Measurements from ENCODE around the gene ASIC1.

The ASIC1 gene

DNA sequence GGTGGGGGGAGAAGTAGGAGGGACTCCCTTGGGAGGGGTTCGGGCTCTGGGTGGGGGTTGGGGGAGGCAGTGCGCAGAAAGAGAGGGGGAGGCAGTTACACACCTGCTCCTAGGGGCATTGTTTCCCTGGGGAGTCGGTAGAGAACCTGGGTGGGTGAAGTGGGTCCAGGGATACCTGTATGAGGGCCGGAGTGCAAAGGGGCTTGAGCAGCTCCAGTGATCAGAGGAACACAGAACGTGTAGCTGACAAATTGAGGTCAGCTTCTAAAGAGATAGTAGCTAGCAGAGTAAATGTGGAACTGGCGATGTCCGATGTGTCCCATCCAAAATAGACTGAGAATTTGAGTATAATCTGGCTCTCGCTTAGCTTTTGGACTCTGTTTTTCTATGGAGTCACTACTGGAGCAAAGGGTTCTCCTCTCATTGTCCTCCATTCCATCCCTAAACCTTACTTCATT lies 28.2 kb downstream of the ASIC1 start:
- DNase-seq = no peak

DNA sequence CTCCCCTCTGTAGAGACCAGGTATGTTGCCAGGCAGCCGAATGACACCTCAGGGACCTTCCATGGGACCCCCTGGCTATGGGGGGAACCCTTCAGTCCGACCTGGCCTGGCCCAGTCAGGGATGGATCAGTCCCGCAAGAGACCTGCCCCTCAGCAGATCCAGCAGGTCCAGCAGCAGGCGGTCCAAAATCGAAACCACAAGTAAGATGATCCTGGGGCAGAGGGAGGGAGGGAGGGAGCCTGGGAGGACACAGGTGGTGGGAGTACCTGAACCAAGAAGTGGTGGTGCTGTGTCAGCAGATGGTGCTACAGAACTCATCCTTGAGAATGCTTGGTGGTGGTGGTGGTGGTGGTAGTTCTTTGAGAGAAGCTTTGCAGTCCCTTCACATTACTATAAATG lies 28.8 kb downstream of the ASIC1 start:
- DNase-seq = no peak

DNA sequence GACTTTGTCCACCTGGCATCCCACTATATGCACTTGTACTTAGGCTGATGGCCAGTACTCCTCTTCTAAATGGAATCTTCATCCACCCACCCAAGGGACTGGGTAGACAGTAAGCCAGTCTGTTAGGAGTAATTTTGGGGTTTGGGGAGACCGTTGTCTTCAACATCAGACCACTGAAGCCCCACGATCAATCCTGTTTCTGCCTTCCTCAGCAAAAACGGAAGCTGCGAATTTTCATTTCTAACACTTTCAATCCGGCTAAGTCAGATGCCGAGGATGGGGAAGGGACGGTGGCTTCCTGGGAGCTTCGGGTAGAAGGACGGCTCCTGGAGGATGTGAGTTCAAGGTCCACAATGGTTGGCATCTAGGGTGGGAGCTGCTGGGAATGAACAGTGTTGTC lies 29.8 kb downstream of the ASIC1 start:
- DNase-seq = no peak

DNA sequence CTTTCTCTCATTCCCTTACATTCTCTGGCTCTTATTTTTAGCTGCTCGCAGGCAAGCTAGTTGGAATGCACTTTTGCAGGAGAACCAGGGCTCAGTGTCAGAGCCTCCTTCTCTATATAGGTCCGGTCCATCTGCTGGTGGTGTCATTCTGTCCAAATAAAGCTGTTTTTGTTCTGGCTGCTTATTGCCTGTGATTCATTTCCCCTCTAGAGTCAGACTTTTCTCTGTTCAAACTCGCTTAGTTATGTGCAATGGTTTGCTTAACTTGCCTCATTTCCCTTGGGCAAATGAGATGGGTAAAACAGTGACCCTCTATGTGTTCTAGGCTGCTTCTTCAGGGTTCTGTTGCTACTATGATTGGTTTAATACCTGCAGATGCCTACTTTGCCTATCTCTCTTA lies 30.6 kb downstream of the ASIC1 start:
- DNase-seq = no peak

DNA sequence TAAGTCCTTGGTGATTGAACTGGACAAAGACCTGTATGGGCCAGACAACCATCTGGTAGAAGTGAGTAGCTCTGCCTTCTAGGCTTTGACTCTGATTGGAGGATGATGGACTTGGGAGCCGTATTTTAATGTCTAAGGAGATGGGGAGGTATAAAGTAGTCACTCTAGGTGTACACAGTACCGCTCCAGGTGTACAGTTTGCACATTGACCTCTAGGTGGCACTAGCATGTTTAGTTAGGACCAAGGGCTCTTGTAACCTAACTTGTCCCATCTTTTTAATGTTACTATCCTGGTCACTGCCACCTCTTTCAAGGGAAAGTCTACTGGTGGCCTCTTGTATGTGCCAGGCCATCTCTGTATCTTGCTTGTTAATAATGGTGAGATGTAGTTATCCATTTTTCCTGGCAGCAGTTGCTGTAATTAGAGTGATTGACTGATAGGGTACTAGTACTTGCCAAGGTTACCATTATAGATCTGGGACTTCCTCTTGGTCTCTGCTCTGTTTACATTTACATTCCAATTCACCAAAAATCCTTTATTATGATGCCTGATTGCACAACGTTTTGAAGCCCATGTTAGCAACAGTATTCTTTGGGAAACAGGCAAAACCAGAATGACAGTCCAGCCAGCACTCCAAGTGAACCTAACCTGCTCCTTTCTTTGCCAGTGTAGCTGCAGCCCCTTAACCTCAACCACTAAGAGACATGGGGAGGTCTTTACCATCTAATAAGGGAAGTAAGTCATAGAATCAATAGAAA lies 31.4 kb downstream of the ASIC1 start:
- DNase-seq = peak in 1 of 4 experiments; percentile 10

DNA sequence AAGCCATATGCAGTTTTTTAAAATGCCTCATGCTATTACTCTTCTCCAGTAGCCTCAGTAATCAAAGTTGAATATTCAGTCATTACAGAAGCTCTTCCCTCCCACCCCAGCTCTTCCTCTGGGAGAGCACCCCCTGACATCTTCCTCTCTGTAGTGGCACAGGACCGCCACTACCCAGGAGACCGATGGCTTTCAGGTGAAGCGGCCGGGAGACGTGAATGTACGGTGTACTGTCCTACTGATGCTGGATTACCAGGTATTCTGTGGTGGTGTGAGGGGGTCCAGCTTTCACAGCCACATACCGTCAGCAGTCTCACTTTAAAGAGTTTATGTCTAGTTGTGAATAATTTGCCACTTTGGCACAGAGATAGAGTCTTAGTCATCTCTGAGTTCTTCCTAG lies 32.3 kb downstream of the ASIC1 start:
- no peak for DNase-seq

DNA sequence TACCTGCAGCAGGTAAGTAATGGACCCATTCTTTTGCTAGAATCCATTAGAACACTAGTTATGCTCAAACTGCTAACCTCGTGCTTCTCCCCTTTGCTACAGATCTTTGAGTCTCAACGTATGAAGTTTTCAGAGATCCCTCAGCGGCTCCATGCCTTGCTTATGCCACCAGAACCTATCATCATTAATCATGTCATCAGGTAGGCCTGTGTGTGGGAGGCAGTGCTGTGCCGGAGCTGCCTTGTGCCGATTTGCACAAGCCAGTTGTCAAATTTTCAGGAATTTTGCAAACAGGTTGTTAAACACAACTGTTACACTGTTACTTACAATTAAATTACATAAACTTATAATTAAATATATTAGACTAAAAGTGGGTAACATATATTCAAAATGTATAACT lies 33.0 kb downstream of the ASIC1 start:
- no peak for DNase-seq

DNA sequence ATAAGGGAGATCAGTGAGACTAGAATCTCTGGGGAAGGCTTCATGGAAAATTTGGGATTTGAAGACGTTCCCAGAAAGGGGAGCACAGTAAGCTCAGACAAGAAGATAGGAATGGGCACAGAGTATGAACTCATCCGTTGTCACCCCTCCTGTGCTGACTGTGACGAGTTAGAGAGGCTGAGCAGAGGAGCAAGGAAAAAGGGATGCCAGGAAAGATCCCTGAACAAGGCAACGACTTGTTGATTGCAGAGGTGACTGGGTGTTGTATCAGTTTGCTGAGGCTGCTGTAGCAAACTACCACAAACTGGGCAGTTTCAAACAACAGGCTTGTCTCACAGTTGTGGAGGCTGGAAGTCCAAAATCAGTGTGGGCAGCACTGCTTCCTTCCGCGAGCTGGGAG lies 40.6 kb downstream of the ASIC1 start:
- DNase-seq = no peak

DNA sequence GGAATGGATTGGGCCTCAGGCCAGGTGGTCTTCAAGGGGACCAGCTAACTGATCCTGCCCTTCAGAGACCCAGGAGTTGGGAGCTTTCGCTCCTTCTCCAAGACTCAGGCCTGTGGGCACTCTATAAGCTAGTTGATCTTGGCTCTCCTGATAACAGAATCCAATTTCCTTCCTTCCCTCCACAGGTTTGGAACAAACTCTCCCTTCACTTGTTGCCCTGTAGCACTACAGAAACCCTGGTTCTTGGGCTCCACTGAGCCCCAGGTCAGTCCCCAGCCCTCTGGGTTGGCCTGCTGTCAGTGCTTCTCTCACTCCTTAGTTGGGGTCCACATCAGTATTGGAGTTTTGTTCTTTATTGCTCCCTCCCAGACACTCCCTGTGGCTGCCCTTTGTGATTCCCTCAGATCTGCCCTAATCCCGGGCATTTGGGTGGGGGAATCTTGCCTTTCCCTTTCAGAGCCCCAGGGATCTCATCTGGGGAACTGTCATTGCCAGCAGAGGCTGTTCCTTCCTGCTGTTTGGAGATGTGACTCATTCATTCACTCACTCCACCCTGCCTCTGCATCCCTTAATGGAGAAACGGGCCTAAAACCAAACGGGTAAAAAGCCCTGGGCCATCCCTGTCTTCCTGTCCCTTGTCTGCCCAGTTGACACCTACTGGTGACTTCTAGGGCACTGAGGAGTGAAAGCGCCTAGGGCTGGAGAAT lies 42.1 kb downstream of the ASIC1 start:
- DNase-seq = no peak

DNA sequence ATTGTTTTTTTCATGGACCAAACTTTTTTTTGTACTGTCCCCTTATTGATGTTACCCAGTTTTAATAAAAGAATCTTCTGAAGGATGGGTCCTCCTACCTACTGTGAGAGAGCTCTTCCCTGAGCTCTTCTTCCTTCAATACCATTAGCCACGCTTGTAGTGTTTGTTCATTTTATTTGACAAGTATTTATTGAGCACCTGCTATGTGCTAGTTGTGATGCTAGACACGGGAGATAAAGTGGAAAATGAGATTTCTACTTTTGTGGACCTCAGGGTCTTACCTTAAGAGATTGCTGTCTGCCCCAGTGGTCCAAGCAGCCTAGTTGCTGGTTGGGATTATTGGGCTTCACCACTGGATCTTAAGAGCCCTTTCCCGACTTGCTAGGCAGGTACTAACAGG lies 43.2 kb downstream of the ASIC1 start:
- no peak for DNase-seq

DNA sequence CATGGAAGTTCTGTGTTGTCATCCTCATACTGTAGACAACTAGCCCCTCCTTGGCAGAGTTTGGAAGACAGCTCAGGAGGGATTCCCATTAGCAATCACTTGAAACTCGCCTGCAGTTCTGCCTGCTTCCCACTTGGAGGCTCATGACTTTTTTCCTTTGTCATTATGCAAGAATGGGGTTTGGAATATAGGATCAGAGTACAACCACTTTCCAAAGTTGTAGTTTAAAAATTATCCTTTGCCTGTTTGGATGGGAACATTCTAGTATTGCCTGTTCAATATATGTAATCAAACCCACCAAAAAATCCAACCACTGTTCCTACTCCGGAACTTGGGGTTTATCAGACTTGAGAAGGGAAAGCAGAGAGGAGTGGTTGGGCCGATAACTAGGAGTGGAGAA lies 44.3 kb downstream of the ASIC1 start:
- DNase-seq = no peak

DNA sequence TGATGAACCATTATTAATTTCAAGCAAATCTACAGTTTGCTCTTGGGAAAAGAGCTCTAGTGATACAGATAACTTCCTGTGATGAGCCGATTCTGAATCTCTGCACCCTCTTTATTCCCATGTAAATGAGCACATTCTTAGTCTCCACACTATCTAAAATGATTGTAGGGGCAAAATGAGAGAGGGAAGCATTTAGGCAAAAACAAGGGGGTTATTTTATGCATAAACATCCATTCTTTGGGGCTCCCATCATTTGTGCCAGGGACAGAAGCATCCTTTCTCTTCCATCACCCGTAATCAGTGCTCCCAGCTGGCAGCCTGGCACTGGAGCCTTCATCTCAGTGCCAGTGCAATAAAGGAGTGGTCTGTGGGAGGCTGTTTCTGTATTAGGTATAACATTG lies 44.7 kb downstream of the ASIC1 start:
- DNase-seq = no peak

DNA sequence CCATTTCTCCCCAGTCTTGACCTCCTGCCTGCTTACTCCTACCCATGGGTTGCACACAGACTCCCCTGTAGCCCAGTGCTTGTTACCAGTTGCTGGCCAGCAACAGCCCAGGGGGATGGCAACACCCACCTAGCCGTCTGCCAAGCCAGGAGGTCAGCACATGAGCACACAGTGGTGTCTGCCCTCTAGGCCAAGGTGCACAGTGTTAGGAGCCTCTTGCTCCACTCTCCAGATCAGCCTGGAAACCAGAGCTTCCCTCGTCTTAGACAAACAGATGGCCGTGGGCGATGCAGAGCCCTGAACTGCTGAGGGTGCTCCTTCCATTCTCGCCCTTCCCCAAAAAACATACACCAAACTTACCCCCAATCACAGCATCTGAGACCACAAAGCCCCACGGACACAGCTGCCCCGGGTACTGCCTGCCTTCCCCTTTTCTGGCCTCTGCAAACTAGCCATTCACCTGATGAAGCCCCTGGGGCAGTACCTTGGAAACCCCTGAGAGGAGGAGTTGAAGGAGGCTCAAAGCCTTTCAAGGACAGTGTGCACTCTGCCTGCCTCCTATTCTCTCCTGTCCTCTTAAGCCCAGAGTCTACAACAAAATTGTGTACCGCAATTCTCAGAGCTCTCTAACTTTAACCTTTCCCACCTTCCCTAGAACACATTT lies 45.4 kb downstream of the ASIC1 start:
- no peak for DNase-seq

DNA sequence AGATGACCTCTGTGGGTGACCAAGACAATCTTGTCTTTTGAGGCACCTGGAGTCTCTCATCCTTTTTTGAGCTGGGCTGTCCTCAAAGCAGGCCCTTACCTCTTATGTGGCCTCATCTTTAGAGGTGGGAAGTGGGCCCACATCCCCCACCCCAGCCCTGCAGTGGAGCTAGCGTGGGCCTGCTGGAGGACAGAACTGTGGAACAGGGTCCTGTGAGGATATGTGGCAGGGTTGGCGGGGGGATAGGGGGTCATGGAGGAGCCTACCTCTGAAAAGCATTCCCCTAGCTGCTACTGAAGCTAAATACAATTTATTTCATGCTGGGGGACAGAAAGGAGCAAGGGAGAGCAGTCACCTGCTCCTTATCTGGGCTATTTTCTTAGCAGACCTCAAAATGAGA lies 46.0 kb downstream of the ASIC1 start:
- no peak for DNase-seq

DNA sequence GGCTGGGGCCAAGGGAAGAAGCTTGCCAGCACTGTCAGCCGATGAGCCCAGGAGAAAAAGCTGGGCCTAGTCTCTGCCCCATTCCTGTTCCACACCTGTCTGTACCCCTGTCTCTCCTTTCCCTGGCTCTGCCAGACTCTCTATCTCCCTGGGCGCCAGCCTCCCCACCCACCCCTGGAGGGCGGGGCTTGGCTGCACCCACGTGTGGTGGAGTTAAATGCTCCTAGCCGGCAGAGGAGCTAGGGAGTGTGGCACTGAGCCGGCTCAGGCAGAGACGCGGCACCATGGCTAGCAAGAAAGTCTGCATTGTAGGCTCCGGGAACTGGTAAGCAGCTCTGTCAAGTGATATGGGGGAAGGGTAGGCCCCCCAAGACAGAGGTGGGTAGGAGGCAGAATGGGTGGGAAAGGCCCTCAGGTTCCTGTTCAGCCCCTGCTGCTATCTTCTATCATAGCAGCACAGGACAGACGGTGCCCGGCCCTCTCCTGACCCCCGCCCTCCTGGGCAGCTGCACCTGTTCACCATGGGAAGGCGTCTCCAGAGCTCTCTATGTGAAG lies 46.4 kb downstream of the ASIC1 start, which contains the start of gene GPD1:
TSS of gene GPD1 (plus strand) at position 242 of the 555 bp plus-strand sequence. CDS start at position 285, 43 bp downstream.
- DNase-seq = no peak

DNA sequence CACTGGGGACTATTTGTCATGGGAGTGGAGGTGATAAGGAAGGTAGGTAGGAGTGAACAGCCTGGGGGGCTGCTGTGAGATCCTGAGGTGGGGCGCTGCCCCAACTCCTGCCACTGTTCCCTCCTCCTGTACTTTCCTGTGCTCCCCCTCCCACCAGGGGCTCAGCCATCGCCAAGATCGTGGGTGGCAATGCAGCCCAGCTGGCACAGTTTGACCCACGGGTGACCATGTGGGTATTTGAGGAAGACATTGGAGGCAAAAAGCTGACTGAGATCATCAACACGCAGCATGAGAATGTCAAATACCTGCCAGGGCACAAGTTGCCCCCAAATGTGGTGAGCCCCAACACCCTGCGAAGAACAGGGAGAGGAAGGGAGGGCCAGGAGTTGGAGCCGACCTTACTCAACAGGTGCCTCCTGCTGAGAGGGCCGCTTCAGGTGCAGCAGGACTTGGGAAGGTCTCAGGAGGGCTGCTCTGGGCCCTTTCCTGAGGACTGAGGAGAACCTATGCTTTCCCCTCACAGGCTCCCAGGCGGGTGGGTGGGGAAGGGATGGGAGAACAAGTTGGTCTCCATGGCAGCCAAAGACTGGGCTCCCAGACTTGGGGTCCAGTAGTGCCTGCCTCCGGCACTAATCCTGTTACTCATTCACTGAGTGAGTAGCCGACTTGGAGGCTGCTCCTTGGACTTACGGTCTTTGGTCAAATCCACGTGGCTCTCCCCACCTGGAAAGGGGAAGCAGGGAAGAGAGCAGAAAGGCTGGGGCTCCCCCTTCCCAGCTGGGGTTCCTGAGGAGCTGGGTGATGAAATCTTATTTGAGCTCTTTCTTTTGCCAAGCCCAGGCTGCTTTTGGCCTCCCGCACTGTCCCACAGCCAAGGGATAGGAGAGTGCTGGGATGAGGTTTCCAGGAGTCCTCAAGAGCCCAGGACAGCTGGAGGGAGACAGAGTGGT lies 47.3 kb downstream of the ASIC1 start:
- DNase-seq = no peak

DNA sequence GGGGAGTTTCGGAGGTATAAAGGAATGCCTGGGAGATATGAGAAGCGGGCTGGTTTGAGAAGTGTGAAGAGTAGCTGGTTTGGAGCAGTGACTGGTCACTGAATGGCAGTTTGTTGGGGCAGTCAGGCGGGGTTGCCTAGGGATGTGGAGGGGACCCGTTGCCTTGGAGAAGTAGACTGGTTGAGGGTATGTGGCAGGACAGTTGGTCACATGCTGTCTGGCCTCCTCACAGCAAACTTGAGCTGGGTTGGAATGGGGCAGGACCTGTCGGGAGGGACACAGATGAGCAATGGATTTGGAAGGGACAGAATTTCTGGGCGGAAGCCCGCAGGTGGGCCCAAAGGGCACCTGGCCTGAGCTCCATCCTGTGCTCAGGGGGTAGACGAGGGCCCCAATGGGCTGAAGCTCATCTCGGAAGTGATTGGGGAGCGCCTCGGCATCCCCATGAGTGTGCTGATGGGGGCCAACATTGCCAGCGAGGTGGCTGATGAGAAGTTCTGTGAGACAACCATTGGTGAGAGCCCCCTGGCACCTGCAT lies 48.6 kb downstream of the ASIC1 start:
- no peak for DNase-seq

DNA sequence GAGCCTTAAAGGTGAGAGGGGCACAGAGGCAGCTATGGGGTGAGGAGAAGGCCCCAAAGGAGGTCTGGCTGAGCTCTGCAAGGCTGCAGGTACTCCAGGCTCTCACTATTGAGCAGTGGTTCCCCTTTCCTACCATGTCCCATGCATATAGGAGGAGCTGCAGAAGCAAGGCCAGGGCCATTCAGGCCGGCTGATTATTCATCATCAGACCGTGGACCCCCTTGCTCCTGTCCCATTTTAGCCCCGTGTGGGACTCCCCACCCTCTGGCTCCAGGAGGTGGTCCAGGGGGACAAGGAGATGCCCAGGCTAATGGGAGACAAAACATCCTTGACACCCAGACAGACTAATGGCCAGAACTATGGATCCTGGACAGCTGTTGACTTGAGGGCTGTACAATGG lies 49.5 kb downstream of the ASIC1 start:
- DNase-seq = no peak

DNA sequence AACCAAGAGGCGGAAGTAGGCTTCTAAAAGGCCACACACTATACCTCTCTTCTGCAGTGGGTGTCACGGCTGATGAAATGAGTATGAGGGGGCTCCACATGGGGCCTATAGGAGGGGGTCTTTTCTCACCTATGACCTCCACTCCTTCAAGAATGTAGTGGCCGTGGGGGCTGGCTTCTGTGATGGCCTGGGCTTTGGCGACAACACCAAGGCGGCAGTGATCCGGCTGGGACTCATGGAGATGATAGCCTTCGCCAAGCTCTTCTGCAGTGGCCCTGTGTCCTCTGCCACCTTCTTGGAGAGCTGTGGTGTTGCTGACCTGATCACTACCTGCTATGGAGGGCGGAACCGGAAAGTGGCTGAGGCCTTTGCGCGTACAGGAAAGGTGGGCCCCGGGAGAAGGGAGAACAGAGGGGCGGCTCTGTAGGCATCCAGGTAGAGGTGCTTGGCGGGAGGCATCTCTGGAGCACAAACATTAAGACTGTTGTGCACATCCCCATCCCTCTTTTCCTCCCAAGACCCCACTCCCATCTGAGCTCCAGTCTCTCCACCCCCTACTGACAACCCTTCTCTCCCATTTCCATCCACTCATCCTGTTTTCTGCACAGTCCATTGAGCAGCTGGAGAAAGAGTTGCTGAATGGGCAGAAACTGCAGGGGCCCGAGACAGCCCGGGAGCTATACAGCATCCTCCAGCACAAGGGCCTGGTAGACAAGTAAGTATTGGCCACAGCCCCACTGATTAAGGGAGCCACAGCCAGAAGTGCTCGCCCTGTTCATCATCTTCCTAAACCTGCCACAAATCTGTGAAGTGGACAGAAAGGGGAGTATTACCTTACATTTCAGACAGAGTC lies 50.2 kb downstream of the ASIC1 start:
- DNase-seq = no peak

DNA sequence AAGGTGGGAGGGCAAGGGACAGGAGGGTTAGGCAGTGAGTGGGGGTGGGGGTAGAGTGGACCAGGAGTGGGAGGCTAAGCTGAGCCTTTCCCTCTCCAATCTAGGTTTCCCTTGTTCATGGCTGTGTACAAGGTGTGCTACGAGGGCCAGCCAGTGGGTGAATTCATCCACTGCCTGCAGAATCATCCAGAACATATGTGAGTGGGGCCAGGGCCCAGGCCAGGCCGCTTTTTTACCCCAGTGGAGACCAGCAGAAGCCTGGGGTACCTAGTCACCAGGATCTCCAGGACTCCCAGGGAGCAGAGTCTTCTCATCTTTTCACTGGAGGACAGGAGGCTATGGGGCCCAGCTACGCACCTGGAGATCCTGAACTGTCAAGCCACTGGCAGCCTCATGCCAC lies 51.9 kb downstream of the ASIC1 start:
- DNase-seq = no peak

DNA sequence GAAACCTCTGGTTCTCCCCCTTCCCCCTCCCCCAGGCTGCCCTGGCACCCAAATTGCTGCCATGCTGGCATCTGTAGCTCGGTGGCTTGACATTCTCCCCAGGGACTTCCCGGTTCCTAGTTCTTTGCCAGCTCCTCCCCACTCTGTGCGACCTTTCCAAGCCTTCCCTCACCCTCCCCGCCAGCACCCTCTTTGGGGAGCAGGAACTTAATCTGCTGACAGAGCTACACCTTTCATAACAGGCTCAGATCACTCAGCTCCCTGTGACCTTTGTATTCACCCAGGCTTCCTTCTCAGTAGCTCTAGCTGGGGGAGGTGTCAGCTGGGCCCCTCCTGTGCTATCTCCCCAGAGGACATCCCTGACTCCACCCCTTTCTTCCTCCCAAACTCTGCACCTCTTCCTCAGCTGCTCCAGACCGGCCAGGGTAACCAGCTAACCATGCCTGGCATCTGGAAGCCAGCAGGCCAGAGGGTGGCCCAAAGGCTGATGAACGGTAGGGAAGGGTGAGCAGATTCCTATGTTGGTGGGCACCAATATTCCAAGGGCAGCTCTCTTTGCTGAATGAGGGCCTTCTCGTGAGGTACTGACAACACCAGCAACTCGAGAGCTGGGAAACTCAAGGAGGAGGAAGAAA lies 52.8 kb downstream of the ASIC1 start:
- no peak for DNase-seq
